ENCODE measurements around the gene SLC22A5. TPM values are rescaled to one million over a fixed set of nuclear protein-coding genes. Genes with fewer than 3 reads are reported as not detected.
"Not testable (repeated sequence)": the region's sequence is repeated elsewhere in the genome, so short reads cannot be mapped to it uniquely, and the experiment has no call there.

SLC22A5 gene
- total RNA-seq, 3 donors from 2014 or later (not counting 1 experiment from before 2014, with no cell fraction given), result 1.6 to 5.0 (median 3.9) TPM

DNA sequence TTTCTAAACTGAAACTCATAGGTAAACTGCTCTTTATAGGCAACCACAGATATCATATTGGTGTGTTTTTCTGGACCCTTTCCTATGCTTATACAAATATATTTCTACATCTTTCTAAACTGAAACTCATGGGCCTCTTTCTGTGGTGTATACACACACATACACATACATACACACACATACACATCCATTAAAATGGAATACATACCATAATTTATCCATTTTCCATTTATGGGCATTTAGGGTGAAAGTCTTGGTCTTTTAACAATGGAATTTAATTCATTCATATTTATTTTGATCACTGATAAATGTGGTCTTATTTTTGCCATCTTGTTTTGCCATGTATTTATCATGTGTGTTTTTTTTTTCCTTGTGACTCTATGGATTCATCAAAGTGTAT is 44.1 kb downstream of the SLC22A5 start:
- Histone ChIP-seq H3K27me3 (ENCODE audit: control insufficient read depth, insufficient read depth, low read length) (no peaks in the 10 kb centered on the region), H3K4me1 (ENCODE audit: control insufficient read depth, insufficient read depth, low read length) (peaks cover 59% of the 10 kb centered on the region), H3K27ac (ENCODE audit: low read length) (peak overlapping the region; percentile 100), H3K9me3 (ENCODE audit: control insufficient read depth, insufficient read depth, low read length) (no peaks in the 10 kb centered on the region), H3K4me3 (ENCODE audit: low read length) (peak overlapping the region; percentile 97), H3K36me3 (ENCODE audit: control insufficient read depth, insufficient read depth, low read length) (peaks cover 17% of the 10 kb centered on the region)
- intact Hi-C loops (cut with micrococcal nuclease), result no loop called here
- Mint-ChIP-seq H3K36me3 (peaks cover 8% of the 10 kb centered on the region), H3K4me1 (peaks cover 91 to 92% of the 10 kb centered on the region in 2 donors), H3K27me3 (ENCODE audit: low read depth in 2 of 2) (no peaks in the 10 kb centered on the region), H3K9me3 (no peaks in the 10 kb centered on the region), H3K4me3 (peak overlapping the region; percentile 98), H3K27ac (peak overlapping the region; percentile 99 to 100)
- ATAC-seq (no peak), DNase-seq (no peak)
- TF ChIP-seq, protein P1, sequence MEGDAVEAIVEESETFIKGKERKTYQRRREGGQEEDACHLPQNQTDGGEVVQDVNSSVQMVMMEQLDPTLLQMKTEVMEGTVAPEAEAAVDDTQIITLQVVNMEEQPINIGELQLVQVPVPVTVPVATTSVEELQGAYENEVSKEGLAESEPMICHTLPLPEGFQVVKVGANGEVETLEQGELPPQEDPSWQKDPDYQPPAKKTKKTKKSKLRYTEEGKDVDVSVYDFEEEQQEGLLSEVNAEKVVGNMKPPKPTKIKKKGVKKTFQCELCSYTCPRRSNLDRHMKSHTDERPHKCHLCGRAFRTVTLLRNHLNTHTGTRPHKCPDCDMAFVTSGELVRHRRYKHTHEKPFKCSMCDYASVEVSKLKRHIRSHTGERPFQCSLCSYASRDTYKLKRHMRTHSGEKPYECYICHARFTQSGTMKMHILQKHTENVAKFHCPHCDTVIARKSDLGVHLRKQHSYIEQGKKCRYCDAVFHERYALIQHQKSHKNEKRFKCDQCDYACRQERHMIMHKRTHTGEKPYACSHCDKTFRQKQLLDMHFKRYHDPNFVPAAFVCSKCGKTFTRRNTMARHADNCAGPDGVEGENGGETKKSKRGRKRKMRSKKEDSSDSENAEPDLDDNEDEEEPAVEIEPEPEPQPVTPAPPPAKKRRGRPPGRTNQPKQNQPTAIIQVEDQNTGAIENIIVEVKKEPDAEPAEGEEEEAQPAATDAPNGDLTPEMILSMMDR (IDR thresholded peaks at IDR 0.05), result no peak

DNA sequence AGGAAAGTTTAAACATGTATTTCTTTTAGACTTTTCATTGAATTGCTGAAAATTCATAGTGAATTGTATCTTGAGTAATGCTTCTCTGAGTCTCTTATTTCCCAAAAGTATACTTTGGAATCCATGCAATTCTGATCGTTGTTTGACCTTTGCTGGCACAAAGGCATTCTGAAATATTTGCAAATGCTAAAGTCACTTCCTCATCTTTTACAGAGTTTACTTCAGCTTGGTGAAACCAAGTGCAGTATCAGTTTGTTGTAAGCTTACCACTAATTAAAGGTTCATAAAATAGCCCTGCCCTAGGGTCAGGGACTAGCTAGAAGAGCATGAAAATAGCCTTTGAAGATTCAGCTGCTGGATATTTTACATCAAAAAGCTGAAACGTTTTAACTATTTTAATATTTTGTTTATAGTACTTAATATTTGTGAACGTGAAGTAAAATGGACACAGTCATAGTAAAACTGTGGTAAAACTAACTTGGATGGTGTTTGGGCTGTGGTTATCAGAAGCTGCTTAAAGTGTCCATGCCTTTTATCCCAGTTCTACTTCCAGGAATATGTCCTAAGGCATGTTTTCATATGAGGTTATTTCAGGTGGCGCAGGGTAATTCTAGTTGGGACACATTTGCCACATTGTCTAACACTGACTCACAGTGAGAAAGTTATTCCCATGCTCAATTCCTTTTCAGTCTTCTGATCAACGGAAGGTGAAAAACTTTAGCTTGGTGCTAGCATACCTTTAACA is 45.3 kb downstream of the SLC22A5 start:
- Histone ChIP-seq H3K4me1 (ENCODE audit: control insufficient read depth, insufficient read depth, low read length) (peaks cover 58% of the 10 kb centered on the region), H3K27ac (ENCODE audit: low read length) (peak overlapping the region; percentile 100), H3K36me3 (ENCODE audit: control insufficient read depth, insufficient read depth, low read length) (peaks cover 22% of the 10 kb centered on the region), H3K9me3 (ENCODE audit: control insufficient read depth, insufficient read depth, low read length) (no peaks in the 10 kb centered on the region), H3K27me3 (ENCODE audit: control insufficient read depth, insufficient read depth, low read length) (no peaks in the 10 kb centered on the region), H3K4me3 (ENCODE audit: low read length) (no peak overlapping the region)
- peaks cover 8% of the 10 kb centered on the region for H3K36me3 Mint-ChIP-seq
- H3K9me3 Mint-ChIP-seq, result no peaks in the 10 kb centered on the region
- TF ChIP-seq, protein P1 (IDR thresholded peaks at IDR 0.05), result no peak
- peak overlapping the region; percentile 99 to 100 for H3K27ac Mint-ChIP-seq
- DNase-seq (peak in 1 of 2 donors; percentile 50), ATAC-seq (peak in 2 of 3 donors; percentile 3 to 19)
- 14% methylated on average over 3 of the region's 5 CpGs for WGBS (ENCODE audit: insufficient coverage)
- peak overlapping the region; percentile 98 for H3K4me3 Mint-ChIP-seq
- intact Hi-C loops (cut with micrococcal nuclease), result no loop called here
- peaks cover 91 to 92% of the 10 kb centered on the region in 2 donors for H3K4me1 Mint-ChIP-seq
- no peaks in the 10 kb centered on the region for H3K27me3 Mint-ChIP-seq (ENCODE audit: low read depth in 2 of 2)

DNA sequence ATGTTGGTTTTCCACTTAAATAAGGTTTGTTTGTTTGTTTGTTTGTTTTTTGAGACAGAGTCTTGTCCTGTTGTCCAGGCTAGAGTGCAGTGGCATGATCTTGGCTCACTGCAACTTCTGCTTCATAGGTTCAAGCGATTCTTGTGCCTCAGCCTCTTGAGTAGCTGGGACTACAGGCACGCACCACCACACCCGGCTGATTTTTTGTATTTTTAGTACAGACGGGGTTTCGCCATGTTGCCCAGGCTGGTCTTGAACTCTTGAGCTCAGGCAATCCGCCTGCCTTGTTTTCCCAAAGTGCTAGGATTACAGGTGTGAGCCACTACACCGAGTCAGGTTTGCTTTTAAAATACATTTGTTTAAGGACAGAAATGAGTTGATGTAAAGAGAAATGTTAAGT is 46.0 kb downstream of the SLC22A5 start:
- Mint-ChIP-seq H3K27ac (peak overlapping the region; percentile 99 to 100), H3K4me1 (peaks cover 92 to 93% of the 10 kb centered on the region in 2 donors), H3K4me3 (peak overlapping the region; percentile 98)
- H3K36me3 ChIP-seq (ENCODE audit: control insufficient read depth, insufficient read depth, low read length), result peaks cover 27% of the 10 kb centered on the region
- H3K27ac ChIP-seq (ENCODE audit: low read length), result peak overlapping the region; percentile 100
- H3K36me3 Mint-ChIP-seq; intact Hi-C loops (cut with micrococcal nuclease); H3K27me3 ChIP-seq (ENCODE audit: control insufficient read depth, insufficient read depth, low read length); H3K9me3 ChIP-seq (ENCODE audit: control insufficient read depth, insufficient read depth, low read length); ATAC-seq; DNase-seq; H3K4me3 ChIP-seq (ENCODE audit: low read length); H3K9me3 Mint-ChIP-seq; H3K27me3 Mint-ChIP-seq (ENCODE audit: low read depth in 2 of 2): not testable (repeated sequence)
- 47% methylated on average over 7 of the region's 7 CpGs for WGBS (ENCODE audit: insufficient coverage)
- H3K4me1 ChIP-seq (ENCODE audit: control insufficient read depth, insufficient read depth, low read length), result peaks cover 59% of the 10 kb centered on the region

DNA sequence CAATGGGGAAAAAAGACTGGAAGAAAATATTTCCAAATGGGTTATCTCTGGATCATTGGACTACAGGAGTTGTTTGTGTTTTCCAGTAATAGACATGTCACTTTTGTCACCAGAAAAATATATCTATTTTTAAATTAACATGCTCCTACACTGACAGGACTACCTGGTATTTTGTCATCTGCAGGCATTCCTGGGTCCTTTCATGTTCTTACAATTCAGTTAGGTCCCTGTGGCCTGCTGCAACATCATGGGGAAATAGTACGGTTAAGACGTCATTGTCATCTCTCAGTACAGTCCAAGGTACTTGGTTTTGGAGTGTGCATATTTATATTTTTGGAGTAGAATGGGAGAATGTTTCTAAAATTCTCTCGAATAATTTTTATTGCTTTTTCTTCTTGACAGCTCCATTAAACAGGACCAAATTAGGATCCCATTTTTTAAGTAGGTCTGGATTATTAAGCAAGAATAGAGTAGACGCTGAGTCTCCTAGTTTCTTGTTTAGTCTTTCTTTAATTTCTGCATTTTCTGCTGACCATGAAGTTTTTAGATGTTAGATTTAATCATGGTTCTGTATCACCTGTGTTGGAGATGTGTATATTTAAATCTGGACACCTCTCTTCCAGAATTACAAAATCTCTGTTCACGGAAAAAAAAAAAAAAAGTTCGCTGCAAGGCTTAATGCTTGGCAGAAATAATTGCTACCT is 46.9 kb downstream of the SLC22A5 start:
- H3K36me3 Mint-ChIP-seq, result peaks cover 8% of the 10 kb centered on the region
- H3K4me1 ChIP-seq (ENCODE audit: control insufficient read depth, insufficient read depth, low read length), result peaks cover 63% of the 10 kb centered on the region
- ATAC-seq, result no peak
- intact Hi-C loops (cut with micrococcal nuclease), result no loop called here
- H3K27ac Mint-ChIP-seq, result peak overlapping the region; percentile 99 to 100
- peak overlapping the region; percentile 42 for H3K27ac ChIP-seq (ENCODE audit: low read length)
- no peaks in the 10 kb centered on the region for H3K9me3 ChIP-seq (ENCODE audit: control insufficient read depth, insufficient read depth, low read length)
- H3K4me3 ChIP-seq (ENCODE audit: low read length), result no peak overlapping the region
- H3K4me1 Mint-ChIP-seq, result peaks cover 98 to 99% of the 10 kb centered on the region in 2 donors
- H3K4me3 Mint-ChIP-seq, result peak overlapping the region; percentile 67
- DNase-seq, result no peak
- no peaks in the 10 kb centered on the region for H3K27me3 ChIP-seq (ENCODE audit: control insufficient read depth, insufficient read depth, low read length)
- 71% methylated on average over 5 of the region's 6 CpGs for WGBS (ENCODE audit: insufficient coverage)
- H3K27me3 Mint-ChIP-seq (ENCODE audit: low read depth in 2 of 2), result no peaks in the 10 kb centered on the region
- TF ChIP-seq, protein P1 (IDR thresholded peaks at IDR 0.05), result no peak
- H3K9me3 Mint-ChIP-seq, result no peaks in the 10 kb centered on the region
- peaks cover 33% of the 10 kb centered on the region for H3K36me3 ChIP-seq (ENCODE audit: control insufficient read depth, insufficient read depth, low read length)
